ENCODE results near the gene AJM1.

The AJM1 gene

GRCh38 chr9:136843801-136844740 lies 1.8 kb downstream of the AJM1 start:
- DNase-seq (ENCODE audit: low read depth in 3 of 3, low spot score in 1 of 3): peak in 2 of 3 donors; percentile 36 to 60

- DNase-seq (ENCODE audit: low read depth in 3 of 3, low spot score in 1 of 3): no peak
These were observed 2.6 kb downstream of the AJM1 start for GRCh38 chr9:136844761-136845464.

- DNase-seq (ENCODE audit: low read depth in 3 of 3, low spot score in 1 of 3): no peak
These were observed 3.4 kb downstream of the AJM1 start for GRCh38 chr9:136845465-136846260.

GRCh38 chr9:136846376-136847087 lies 4.3 kb downstream of the AJM1 start:
- DNase-seq (ENCODE audit: low read depth in 3 of 3, low spot score in 1 of 3): no peak

- no peak for DNase-seq (ENCODE audit: low read depth in 3 of 3, low spot score in 1 of 3)
These were observed 5.0 kb downstream of the AJM1 start for GRCh38 chr9:136847088-136847825.

GRCh38 chr9:136847826-136848392 lies 5.6 kb downstream of the AJM1 start:
- DNase-seq (ENCODE audit: low read depth in 3 of 3, low spot score in 1 of 3): peak; percentile 21 to 56 (median 36)

- no peak for DNase-seq (ENCODE audit: low read depth in 3 of 3, low spot score in 1 of 3)
These were observed 6.2 kb downstream of the AJM1 start for GRCh38 chr9:136848393-136849037.

GRCh38 chr9:136849038-136849959 lies 7.0 kb downstream of the AJM1 start, which contains the start of gene PHPT1:
Gene PHPT1 (plus strand): TSS chr9:136849409. CDS start chr9:136849431, 22 bp downstream.
- DNase-seq (ENCODE audit: low read depth in 3 of 3, low spot score in 1 of 3): peak; percentile 88 to 92 (median 90)

GRCh38 chr9:136849960-136850865 lies 7.9 kb downstream of the AJM1 start:
- DNase-seq (ENCODE audit: low read depth in 3 of 3, low spot score in 1 of 3): no peak

GRCh38 chr9:136850866-136851775 lies 8.8 kb downstream of the AJM1 start:
- no peak for DNase-seq (ENCODE audit: low read depth in 3 of 3, low spot score in 1 of 3)

- DNase-seq (ENCODE audit: low read depth in 3 of 3, low spot score in 1 of 3): no peak
These were observed 9.8 kb downstream of the AJM1 start, which contains the start of gene MAMDC4 for GRCh38 chr9:136851941-136852663. Gene MAMDC4 (plus strand): TSS chr9:136852346. CDS start chr9:136852417, 71 bp downstream.

- no peak for DNase-seq (ENCODE audit: low read depth in 3 of 3, low spot score in 1 of 3)
These were observed 10.7 kb downstream of the AJM1 start for GRCh38 chr9:136852664-136853595.

- no peak for DNase-seq (ENCODE audit: low read depth in 3 of 3, low spot score in 1 of 3)
These were observed 11.4 kb downstream of the AJM1 start for GRCh38 chr9:136853596-136854112.

All from stimulated activated CD4-positive, alpha-beta T cell treated with anti-CD3 and anti-CD28 coated beads, TNF-alpha, amount 100 ng/mL, for 1 hour (primary cell).